Heart left ventricle (tissue), 13 donors: ENCODE data around the gene TPH2.

Source experiments
- POLR2A ChIP-seq, 2 donors: fragments of 450-650 bp; IDR thresholded peaks; one replicate each; pipeline ENCODE4 v1.6.1; 2017; ENCODE audit warnings: antibody characterized with exemption in 2 of 2, mild to moderate bottlenecking in 2 of 2, moderate library complexity in 2 of 2
- TF ChIP-seq, protein P1 (sequence below), 12 donors: fragments of 200-600 bp; sonication (generic) in 4 of 12; IDR thresholded peaks; one replicate each; pipeline versions ENCODE4 v1.5.0 to v1.8.0; 2018 to 2022; ENCODE audit warnings: antibody characterized with exemption in 12 of 12, mild to moderate bottlenecking in 5 of 12
- donor health status: ischemic (EF 13 %, LVEDD 7.1; RV severe dilation, severe dysfunction).
- donor health status: DM: no; HTN: yes; CAD: no.
- donor health status: DM: no; HTN: no; CAD: no.
- donor health status: ischemic (EF 25% LVEDD 6.9; RV normal size, moderate dysfunction).
- donor health status: ischemic (EF 25% LVEDD 5.7; RV mildly dilated, moderate dysfunction).
- donor health status: ischemic (EF 35%, LVEDD 5.7; RV mildly dilated, moderate dysfunction).
- donor health status: nonischemic (EF 11% LVEDD 7.7; RV severe dilation, severe dysfunction).
- donor health status: DM: yes; HTN: yes; CAD: no.
- donor health status: PGD.
- donor health status: ischemic (EF 29% LVEDD 5.4; RV normal size, mild dysfunction).
- donor health status: nonischemic (EF 23%, LVEDD 6.1; RV moderate dilation, normal function).

- TF ChIP-seq, protein P1, sequence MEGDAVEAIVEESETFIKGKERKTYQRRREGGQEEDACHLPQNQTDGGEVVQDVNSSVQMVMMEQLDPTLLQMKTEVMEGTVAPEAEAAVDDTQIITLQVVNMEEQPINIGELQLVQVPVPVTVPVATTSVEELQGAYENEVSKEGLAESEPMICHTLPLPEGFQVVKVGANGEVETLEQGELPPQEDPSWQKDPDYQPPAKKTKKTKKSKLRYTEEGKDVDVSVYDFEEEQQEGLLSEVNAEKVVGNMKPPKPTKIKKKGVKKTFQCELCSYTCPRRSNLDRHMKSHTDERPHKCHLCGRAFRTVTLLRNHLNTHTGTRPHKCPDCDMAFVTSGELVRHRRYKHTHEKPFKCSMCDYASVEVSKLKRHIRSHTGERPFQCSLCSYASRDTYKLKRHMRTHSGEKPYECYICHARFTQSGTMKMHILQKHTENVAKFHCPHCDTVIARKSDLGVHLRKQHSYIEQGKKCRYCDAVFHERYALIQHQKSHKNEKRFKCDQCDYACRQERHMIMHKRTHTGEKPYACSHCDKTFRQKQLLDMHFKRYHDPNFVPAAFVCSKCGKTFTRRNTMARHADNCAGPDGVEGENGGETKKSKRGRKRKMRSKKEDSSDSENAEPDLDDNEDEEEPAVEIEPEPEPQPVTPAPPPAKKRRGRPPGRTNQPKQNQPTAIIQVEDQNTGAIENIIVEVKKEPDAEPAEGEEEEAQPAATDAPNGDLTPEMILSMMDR (IDR thresholded peaks at IDR 0.05), result no peak
- TF ChIP-seq POLR2A (IDR thresholded peaks at IDR 0.05), result no peak
Observed at GRCh38 chr12:71973687-71974086, 35.0 kb downstream of the TPH2 start.
